ENCODE results near the gene DRAM1.

- TF ChIP-seq ZNF211 (tag by site-specific recombination; IDR thresholded peaks at IDR 0.05; ENCODE audit: low read depth) (no peak), KLF16 (tag by site-specific recombination; IDR thresholded peaks at IDR 0.05) (no peak), ZNF121 (tag by site-specific recombination; IDR thresholded peaks at IDR 0.05) (no peak), GLIS1 (tag by site-specific recombination; IDR thresholded peaks at IDR 0.05) (no peak), TCF7L2 (IDR thresholded peaks at IDR 0.05; ENCODE audit: borderline replicate concordance, low read depth, low read length) (no peak), SP7 (tag by site-specific recombination; IDR thresholded peaks at IDR 0.05) (no peak), KLF9 (tag by site-specific recombination; IDR thresholded peaks at IDR 0.05; ENCODE audit: low read depth) (no peak), ZNF561 (tag by site-specific recombination; IDR thresholded peaks at IDR 0.05; ENCODE audit: borderline replicate concordance) (no peak), SETDB1 (IDR thresholded peaks at IDR 0.05; ENCODE audit: insufficient read length, low read length) (no peak), ZNF138 (tag by site-specific recombination; IDR thresholded peaks at IDR 0.05; ENCODE audit: borderline replicate concordance) (no peak)
- TF ChIP-seq, protein P1, sequence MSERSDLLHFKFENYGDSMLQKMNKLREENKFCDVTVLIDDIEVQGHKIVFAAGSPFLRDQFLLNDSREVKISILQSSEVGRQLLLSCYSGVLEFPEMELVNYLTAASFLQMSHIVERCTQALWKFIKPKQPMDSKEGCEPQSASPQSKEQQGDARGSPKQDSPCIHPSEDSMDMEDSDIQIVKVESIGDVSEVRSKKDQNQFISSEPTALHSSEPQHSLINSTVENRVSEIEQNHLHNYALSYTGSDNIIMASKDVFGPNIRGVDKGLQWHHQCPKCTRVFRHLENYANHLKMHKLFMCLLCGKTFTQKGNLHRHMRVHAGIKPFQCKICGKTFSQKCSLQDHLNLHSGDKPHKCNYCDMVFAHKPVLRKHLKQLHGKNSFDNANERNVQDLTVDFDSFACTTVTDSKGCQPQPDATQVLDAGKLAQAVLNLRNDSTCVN (tag by site-specific recombination; optimal IDR thresholded peaks at IDR 0.05): no peak
- TF ChIP-seq, protein P2, sequence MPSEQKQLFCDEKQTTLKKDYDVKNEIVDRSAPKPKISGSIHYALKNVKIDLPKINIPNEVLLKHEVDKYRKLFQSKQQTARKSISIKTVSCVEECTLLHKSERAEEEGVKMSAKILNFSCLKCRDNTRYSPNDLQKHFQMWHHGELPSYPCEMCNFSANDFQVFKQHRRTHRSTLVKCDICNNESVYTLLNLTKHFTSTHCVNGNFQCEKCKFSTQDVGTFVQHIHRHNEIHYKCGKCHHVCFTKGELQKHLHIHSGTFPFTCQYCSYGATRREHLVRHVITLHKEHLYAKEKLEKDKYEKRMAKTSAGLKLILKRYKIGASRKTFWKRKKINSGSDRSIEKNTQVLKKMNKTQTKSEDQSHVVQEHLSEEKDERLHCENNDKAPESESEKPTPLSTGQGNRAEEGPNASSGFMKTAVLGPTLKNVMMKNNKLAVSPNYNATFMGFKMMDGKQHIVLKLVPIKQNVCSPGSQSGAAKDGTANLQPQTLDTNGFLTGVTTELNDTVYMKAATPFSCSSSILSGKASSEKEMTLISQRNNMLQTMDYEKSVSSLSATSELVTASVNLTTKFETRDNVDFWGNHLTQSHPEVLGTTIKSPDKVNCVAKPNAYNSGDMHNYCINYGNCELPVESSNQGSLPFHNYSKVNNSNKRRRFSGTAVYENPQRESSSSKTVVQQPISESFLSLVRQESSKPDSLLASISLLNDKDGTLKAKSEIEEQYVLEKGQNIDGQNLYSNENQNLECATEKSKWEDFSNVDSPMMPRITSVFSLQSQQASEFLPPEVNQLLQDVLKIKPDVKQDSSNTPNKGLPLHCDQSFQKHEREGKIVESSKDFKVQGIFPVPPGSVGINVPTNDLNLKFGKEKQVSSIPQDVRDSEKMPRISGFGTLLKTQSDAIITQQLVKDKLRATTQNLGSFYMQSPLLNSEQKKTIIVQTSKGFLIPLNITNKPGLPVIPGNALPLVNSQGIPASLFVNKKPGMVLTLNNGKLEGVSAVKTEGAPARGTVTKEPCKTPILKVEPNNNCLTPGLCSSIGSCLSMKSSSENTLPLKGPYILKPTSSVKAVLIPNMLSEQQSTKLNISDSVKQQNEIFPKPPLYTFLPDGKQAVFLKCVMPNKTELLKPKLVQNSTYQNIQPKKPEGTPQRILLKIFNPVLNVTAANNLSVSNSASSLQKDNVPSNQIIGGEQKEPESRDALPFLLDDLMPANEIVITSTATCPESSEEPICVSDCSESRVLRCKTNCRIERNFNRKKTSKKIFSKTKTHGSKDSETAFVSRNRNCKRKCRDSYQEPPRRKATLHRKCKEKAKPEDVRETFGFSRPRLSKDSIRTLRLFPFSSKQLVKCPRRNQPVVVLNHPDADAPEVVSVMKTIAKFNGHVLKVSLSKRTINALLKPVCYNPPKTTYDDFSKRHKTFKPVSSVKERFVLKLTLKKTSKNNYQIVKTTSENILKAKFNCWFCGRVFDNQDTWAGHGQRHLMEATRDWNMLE (tag by site-specific recombination; conservative IDR thresholded peaks at IDR 0.05; ENCODE audit: low read depth): no peak
- TF ChIP-seq, protein P3, sequence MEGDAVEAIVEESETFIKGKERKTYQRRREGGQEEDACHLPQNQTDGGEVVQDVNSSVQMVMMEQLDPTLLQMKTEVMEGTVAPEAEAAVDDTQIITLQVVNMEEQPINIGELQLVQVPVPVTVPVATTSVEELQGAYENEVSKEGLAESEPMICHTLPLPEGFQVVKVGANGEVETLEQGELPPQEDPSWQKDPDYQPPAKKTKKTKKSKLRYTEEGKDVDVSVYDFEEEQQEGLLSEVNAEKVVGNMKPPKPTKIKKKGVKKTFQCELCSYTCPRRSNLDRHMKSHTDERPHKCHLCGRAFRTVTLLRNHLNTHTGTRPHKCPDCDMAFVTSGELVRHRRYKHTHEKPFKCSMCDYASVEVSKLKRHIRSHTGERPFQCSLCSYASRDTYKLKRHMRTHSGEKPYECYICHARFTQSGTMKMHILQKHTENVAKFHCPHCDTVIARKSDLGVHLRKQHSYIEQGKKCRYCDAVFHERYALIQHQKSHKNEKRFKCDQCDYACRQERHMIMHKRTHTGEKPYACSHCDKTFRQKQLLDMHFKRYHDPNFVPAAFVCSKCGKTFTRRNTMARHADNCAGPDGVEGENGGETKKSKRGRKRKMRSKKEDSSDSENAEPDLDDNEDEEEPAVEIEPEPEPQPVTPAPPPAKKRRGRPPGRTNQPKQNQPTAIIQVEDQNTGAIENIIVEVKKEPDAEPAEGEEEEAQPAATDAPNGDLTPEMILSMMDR (tag by site-specific recombination; IDR thresholded peaks at IDR 0.05): no peak
Measured at GRCh38 chr12:101967506-101967905, 90.1 kb downstream of the DRAM1 start.

All from HEK293 (cell line).